ENCODE measurements around the gene ITGAV.

GRCh38 chr2:186717320-186718007 is 127.6 kb downstream of the ITGAV start:
- TF ChIP-seq CTCF (IDR thresholded peaks at IDR 0.05) (no peak), POLR2AphosphoS5 (IDR thresholded peaks at IDR 0.05) (no peak), POLR2A (IDR thresholded peaks at IDR 0.05) (no peak), EP300 (IDR thresholded peaks at IDR 0.05) (no peak)

Measured in suprapubic skin (tissue), 4 donors.